Stimulated activated CD8-positive, alpha-beta memory T cell treated with anti-CD3 and anti-CD28 coated beads, Interleukin-15, amount 100 ng/mL, for 1 hour (primary cell): Measurements from ENCODE around the gene AP2M1.

Source experiments
- DNase-seq: peaks from one replicate; pipeline ENCODE4 v3.0.0-alpha.2; 2020; ENCODE audit warnings: low read depth

The AP2M1 gene

GRCh38 chr3:184180165-184180564 is 5.5 kb downstream of the AP2M1 start:
- no peak for DNase-seq

DNA sequence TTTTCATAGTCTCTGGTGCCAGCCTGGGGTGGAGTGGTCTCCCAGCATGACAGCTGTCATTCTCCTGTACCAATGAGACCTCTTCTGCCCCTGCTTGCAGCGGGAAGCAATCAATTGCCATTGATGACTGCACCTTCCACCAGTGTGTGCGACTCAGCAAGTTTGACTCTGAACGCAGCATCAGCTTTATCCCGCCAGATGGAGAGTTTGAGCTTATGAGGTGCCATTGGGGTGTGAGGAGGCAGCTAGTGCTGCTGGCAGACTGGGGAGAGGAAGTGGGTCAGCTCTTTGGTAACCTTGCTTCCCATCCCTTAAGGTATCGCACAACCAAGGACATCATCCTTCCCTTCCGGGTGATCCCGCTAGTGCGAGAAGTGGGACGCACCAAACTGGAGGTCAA is 6.9 kb downstream of the AP2M1 start:
- no peak for DNase-seq

- no peak for DNase-seq
Measured at GRCh38 chr3:184183679-184184078, 9.0 kb downstream of the AP2M1 start.

DNA sequence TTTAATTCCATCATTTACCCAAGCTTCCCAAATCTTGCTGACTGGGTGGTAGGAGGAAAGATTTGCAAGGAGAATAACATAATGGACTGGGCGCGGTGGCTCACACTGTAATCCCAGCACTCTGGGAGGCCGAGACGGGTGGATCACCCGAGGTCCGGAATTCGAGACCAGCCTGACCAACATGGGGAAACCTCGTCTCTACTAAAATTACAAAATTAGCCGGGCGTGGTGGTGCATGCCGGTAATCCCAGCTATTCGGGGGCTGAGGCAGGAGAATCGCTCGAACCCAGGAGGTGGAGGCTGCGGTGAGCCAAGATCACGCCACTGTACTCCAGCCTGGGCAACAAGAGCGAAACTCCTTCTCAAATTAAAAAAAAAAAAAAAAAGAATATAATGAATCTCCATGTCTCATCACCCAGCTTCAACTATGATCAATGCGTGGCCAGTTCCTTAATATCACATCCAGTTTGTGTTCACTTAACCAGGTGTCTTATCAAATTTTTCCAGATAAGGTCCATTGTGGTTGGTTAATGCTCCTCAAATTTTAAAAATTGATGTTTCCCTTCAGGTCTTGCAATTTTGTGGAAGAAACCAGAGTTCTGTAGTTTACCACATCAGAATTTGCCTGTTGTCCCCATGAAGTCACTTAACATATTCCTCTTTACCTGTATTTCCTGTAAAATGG is 10.0 kb downstream of the AP2M1 start:
- no peak for DNase-seq

- DNase-seq = peak; percentile 97
Measured at GRCh38 chr3:184185461-184186183, 11.0 kb downstream of the AP2M1 start.

DNA sequence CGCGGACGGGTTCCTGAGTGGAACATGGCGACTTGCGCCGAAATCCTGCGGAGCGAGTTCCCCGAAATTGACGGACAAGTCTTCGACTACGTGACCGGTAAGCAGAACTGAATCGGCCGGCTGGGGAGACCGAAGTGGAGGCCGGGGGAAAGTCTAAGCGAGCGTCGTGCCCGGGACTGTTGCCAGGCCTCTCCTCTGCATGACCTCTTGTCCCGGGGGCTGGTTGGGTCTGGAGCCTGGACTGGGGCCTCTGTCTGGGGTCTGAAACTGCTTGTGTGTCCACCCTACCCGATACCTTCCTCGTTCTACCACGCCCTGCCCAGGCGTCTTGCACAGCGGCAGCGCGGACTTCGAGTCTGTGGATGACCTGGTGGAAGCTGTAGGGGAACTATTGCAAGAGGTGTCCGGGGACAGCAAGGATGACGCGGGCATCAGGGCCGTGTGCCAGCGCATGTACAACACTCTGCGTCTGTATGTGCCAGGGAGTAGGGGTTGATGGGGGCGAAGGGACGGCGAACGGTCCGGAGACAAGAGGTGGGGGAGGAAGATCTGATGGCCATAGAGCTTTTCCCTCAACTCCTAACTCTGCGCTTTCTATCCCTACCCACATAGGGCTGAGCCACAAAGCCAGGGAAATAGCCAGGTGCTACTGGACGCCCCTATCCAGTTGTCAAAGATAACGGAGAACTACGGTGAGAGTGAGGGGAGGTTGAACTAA is 11.7 kb downstream of the AP2M1 start, which contains the start of gene ABCF3:
TSS of gene ABCF3 (plus strand) at position 16 of the 718 bp plus-strand sequence. CDS start at position 25, 9 bp downstream.
- DNase-seq = no peak

DNA sequence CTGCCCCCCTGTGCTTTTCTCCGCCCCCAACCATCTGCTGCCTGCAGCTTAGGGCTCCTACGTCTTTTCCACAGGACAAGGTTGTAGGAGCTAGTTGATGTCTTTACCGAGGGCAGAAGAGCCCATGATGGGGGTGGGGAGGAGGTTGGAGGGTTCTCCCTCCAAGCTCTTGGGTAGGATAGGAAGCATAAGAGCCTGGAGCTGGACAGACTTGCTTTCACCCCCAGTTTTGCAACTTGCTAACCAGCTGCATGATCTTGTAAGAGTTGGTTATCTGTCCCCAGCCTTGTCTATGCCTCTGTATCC is 12.2 kb downstream of the AP2M1 start:
- no peak for DNase-seq

DNA sequence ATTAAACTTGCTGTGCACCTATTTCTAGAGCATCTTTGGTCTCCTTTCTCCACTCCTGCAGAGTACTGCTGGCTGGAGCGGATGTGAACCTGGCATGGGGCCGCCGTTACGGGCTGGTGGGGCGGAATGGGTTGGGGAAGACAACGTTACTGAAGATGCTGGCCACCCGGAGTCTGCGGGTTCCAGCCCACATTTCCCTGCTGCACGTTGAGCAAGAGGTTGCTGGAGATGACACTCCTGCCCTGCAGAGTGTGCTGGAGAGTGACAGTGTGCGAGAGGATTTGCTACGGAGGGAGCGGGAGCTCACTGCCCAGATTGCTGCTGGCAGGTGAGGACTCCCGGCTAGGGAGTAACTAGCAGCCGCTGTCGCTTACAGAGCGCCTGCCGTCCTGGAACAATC is 13.4 kb downstream of the AP2M1 start:
- DNase-seq = no peak

DNA sequence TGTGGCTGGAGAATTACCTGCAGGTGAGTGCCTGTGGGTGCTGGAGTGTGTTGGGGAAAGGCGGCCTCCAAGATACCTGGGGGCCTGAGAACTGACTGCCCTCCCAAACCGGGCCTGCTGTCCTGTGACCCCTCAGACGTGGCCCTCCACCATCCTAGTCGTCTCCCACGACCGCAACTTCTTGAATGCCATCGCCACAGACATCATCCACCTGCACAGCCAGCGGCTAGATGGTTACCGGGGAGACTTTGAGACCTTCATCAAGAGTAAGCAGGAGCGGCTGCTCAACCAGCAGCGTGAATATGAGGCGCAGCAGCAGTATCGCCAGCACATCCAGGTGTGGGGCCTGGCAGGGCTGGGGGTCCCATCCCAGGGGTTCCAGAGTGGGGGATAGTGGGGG is 14.8 kb downstream of the AP2M1 start:
- no peak for DNase-seq

- DNase-seq = no peak
Measured at GRCh38 chr3:184192889-184193288, 18.2 kb downstream of the AP2M1 start.

GRCh38 chr3:184193991-184194539 is 19.4 kb downstream of the AP2M1 start:
- no peak for DNase-seq

GRCh38 chr3:184196536-184196935 is 21.9 kb downstream of the AP2M1 start:
- no peak for DNase-seq

GRCh38 chr3:184198509-184198908 is 23.9 kb downstream of the AP2M1 start:
- no peak for DNase-seq

- DNase-seq = no peak
Measured at GRCh38 chr3:184200825-184201224, 26.2 kb downstream of the AP2M1 start.

GRCh38 chr3:184203526-184203925 is 28.9 kb downstream of the AP2M1 start:
- DNase-seq = no peak

- DNase-seq = no peak
Measured at GRCh38 chr3:184209146-184209923, 34.7 kb downstream of the AP2M1 start.

GRCh38 chr3:184211297-184211696 is 36.6 kb downstream of the AP2M1 start:
- DNase-seq = no peak

DNA sequence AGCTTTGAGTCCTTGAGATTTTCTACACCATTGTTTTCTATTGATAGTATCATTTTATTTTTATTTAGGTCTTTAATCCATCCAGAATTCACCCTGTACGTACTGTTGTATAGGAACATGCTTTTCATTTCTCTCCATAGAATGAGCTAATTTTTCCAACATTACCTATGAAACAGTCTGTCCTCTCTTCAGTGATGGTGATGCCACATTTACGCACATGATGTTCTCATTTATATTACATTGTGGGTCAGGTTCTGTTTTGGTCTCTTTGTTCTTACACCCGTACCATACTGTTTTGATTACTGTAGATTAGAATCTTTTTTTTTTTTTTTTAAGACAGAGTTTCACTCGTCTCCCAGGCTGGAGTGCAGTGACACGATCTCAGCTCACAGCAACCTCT is 37.1 kb downstream of the AP2M1 start:
- no peak for DNase-seq

GRCh38 chr3:184218814-184219213 is 44.2 kb downstream of the AP2M1 start:
- DNase-seq = no peak

- no peak for DNase-seq
Measured at GRCh38 chr3:184222521-184222920, 47.9 kb downstream of the AP2M1 start.

GRCh38 chr3:184223946-184224345 is 49.3 kb downstream of the AP2M1 start:
- DNase-seq = no peak

DNA sequence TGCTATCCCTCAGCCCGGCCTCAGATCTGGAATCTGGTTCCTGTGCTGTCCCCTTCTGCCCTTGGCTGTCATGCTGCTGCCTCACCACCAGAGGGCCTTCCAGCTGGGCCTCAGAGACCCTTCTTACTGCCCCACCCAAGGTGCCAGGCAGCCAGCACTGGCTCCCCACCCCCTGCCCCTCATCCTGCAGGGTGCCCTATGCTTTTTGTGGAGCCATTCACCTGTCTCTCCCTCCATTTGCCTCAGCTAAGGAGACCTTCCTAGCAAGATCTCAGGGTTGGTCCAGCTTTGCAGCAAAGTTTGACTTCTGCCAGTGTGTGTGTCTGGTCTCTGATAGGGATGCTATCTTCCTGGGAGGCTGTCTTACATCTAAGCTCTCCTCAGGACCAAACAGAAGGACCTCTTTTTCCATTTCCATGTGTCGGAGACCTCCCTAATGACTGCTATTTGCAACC is 52.9 kb downstream of the AP2M1 start:
- no peak for DNase-seq
